T-helper 17 cell (primary cell): Measurements from ENCODE around the gene SND1. TPM values are rescaled to one million over a fixed set of nuclear protein-coding genes. Genes with fewer than 3 reads are reported as not detected.

Experiments used
- ATAC-seq: fragments of 150-1000 bp; cut with Tn5 transposase; 2 replicates; pipeline ENCODE4 v1.10.0; 2021; ENCODE audit warnings: mild to moderate bottlenecking, moderate library complexity
- DNase-seq, 3 donors: peaks; one replicate each; pipeline versions ENCODE4 v3.0.0 to v3.0.0-alpha.2; 2020 to 2021
- H3K9me3 ChIP-seq: one replicate; pipeline ENCODE4 v1.7.0; 2013; ENCODE audit warnings: low read length, mild to moderate bottlenecking; ENCODE audit not compliant: control insufficient read depth, poor library complexity, severe bottlenecking
- H3K27ac Mint-ChIP-seq: one replicate; pipeline ENCODE4 v1.8.0; 2022; ENCODE audit warnings: mild to moderate bottlenecking, moderate library complexity, mixed read lengths
- H3K27me3 Mint-ChIP-seq: one replicate; pipeline ENCODE4 v1.8.0; 2022; ENCODE audit warnings: mixed read lengths
- H3K36me3 Mint-ChIP-seq: one replicate; pipeline ENCODE4 v1.8.0; 2022; ENCODE audit warnings: low read depth, mixed read lengths
- H3K4me1 Mint-ChIP-seq: one replicate; pipeline ENCODE4 v1.8.0; 2022; ENCODE audit warnings: mild to moderate bottlenecking, mixed read lengths
- H3K4me3 Mint-ChIP-seq: one replicate; pipeline ENCODE4 v1.8.0; 2022; ENCODE audit warnings: mild to moderate bottlenecking, moderate library complexity, mixed read lengths
- total RNA-seq, 4 donors: library from RNA in 2 of 4; stranded (reverse) in 2 of 4; gene quantifications; one replicate each; pipeline ENCODE4 v1.2.3 and lab custom pipeline; 2022 to 2026

Gene SND1
- total RNA-seq, 2 donors from 2014 or later, result 201 to 208 TPM

GRCh38 chr7:128020159-128020558 lies 368.2 kb downstream of the SND1 start:
- Mint-ChIP-seq H3K4me1 (peaks cover 11% of the 10 kb centered on the region), H3K27me3 (no peaks in the 10 kb centered on the region), H3K27ac (no peak overlapping the region), H3K4me3 (no peak overlapping the region), H3K36me3 (peaks cover 3% of the 10 kb centered on the region)
- DNase-seq (no peak), ATAC-seq (no peak)
- no peaks in the 10 kb centered on the region for H3K9me3 ChIP-seq

GRCh38 chr7:128021366-128021765 lies 369.4 kb downstream of the SND1 start:
- DNase-seq, result no peak
- Mint-ChIP-seq H3K4me3 (no peak overlapping the region), H3K27ac (peak overlapping the region; percentile 71), H3K36me3 (peaks cover 3% of the 10 kb centered on the region), H3K27me3 (no peaks in the 10 kb centered on the region), H3K4me1 (peaks cover 11% of the 10 kb centered on the region)
- no peaks in the 10 kb centered on the region for H3K9me3 ChIP-seq
- no peak for ATAC-seq

GRCh38 chr7:128022631-128023532 lies 370.9 kb downstream of the SND1 start:
- H3K36me3 Mint-ChIP-seq, result peaks cover 3% of the 10 kb centered on the region

GRCh38 chr7:128024151-128024550 lies 372.2 kb downstream of the SND1 start:
- no peak for DNase-seq
- no peak for ATAC-seq
- Mint-ChIP-seq H3K36me3 (peaks cover 3% of the 10 kb centered on the region), H3K4me3 (no peak overlapping the region), H3K27me3 (peaks cover 4% of the 10 kb centered on the region), H3K4me1 (peaks cover 20% of the 10 kb centered on the region), H3K27ac (no peak overlapping the region)
- no peaks in the 10 kb centered on the region for H3K9me3 ChIP-seq

More at GRCh38 chr7:128022631-128023532, 370.9 kb downstream of the SND1 start:
- ATAC-seq (no peak), DNase-seq (no peak)
- H3K4me3 Mint-ChIP-seq, result peak overlapping the region; percentile 39
- no peak overlapping the region for H3K27ac Mint-ChIP-seq
- H3K9me3 ChIP-seq, result no peaks in the 10 kb centered on the region
- peaks cover 15% of the 10 kb centered on the region for H3K4me1 Mint-ChIP-seq
- no peaks in the 10 kb centered on the region for H3K27me3 Mint-ChIP-seq

GRCh38 chr7:128025380-128025779 lies 373.4 kb downstream of the SND1 start:
- peaks cover 27% of the 10 kb centered on the region for H3K4me1 Mint-ChIP-seq
- H3K9me3 ChIP-seq, result no peaks in the 10 kb centered on the region
- no peak for DNase-seq
- ATAC-seq, result no peak
- peaks cover 6% of the 10 kb centered on the region for H3K27me3 Mint-ChIP-seq
- H3K36me3 Mint-ChIP-seq, result peaks cover 3% of the 10 kb centered on the region
- H3K27ac Mint-ChIP-seq, result no peak overlapping the region
- H3K4me3 Mint-ChIP-seq, result no peak overlapping the region

GRCh38 chr7:128025819-128026218 lies 373.8 kb downstream of the SND1 start:
- no peak overlapping the region for H3K27ac Mint-ChIP-seq
- peaks cover 28% of the 10 kb centered on the region for H3K4me1 Mint-ChIP-seq
- H3K9me3 ChIP-seq, result no peaks in the 10 kb centered on the region
- no peak for ATAC-seq
- no peak for DNase-seq
- no peak overlapping the region for H3K4me3 Mint-ChIP-seq
- peaks cover 6% of the 10 kb centered on the region for H3K27me3 Mint-ChIP-seq
- peaks cover 2% of the 10 kb centered on the region for H3K36me3 Mint-ChIP-seq

- Mint-ChIP-seq H3K27me3 (peaks cover 6% of the 10 kb centered on the region), H3K4me3 (no peak overlapping the region), H3K36me3 (no peaks in the 10 kb centered on the region), H3K27ac (no peak overlapping the region), H3K4me1 (peaks cover 25% of the 10 kb centered on the region)
- DNase-seq (no peak), ATAC-seq (no peak)
- no peaks in the 10 kb centered on the region for H3K9me3 ChIP-seq
These were observed 374.6 kb downstream of the SND1 start for GRCh38 chr7:128026551-128026950.

- Mint-ChIP-seq H3K27ac (peak overlapping the region; percentile 57), H3K27me3 (peaks cover 6% of the 10 kb centered on the region), H3K36me3 (peaks cover 2% of the 10 kb centered on the region), H3K4me3 (no peak overlapping the region), H3K4me1 (peaks cover 27% of the 10 kb centered on the region)
- H3K9me3 ChIP-seq, result no peaks in the 10 kb centered on the region
- ATAC-seq (no peak), DNase-seq (no peak)
These were observed 375.5 kb downstream of the SND1 start for GRCh38 chr7:128027485-128027980.

GRCh38 chr7:128029405-128029995 lies 377.5 kb downstream of the SND1 start:
- peak overlapping the region; percentile 51 for H3K27ac Mint-ChIP-seq
- DNase-seq (no peak), ATAC-seq (no peak)
- no peaks in the 10 kb centered on the region for H3K9me3 ChIP-seq
- H3K4me1 Mint-ChIP-seq, result peaks cover 20% of the 10 kb centered on the region
- peaks cover 2% of the 10 kb centered on the region for H3K36me3 Mint-ChIP-seq
- peaks cover 6% of the 10 kb centered on the region for H3K27me3 Mint-ChIP-seq
- peak overlapping the region; percentile 84 for H3K4me3 Mint-ChIP-seq

GRCh38 chr7:128030263-128030653 lies 378.3 kb downstream of the SND1 start:
- peak overlapping the region; percentile 84 for H3K4me3 Mint-ChIP-seq
- DNase-seq (no peak), ATAC-seq (no peak)
- H3K27ac Mint-ChIP-seq, result no peak overlapping the region
- peaks cover 20% of the 10 kb centered on the region for H3K4me1 Mint-ChIP-seq
- peaks cover 6% of the 10 kb centered on the region for H3K27me3 Mint-ChIP-seq
- H3K36me3 Mint-ChIP-seq, result peaks cover 2% of the 10 kb centered on the region
- H3K9me3 ChIP-seq, result no peaks in the 10 kb centered on the region

- DNase-seq (no peak), ATAC-seq (peak; percentile 44)
- Mint-ChIP-seq H3K27me3 (peaks cover 6% of the 10 kb centered on the region), H3K27ac (no peak within 1 kb of the TSS), H3K4me3 (peak within 1 kb of the TSS; percentile 93), H3K4me1 (peaks cover 23% of the 10 kb centered on the region), H3K36me3 (peaks cover 2% of the 10 kb centered on the region)
- H3K9me3 ChIP-seq, result no peaks in the 10 kb centered on the region
These were observed 378.9 kb downstream of the SND1 start, which contains the start of gene LRRC4 for GRCh38 chr7:128030654-128031611. Gene LRRC4, minus strand, starts transcription at chr7:128031437. Its CDS starts 797 bp downstream, at chr7:128030640.

GRCh38 chr7:128031901-128032604 lies 380.1 kb downstream of the SND1 start:
- Mint-ChIP-seq H3K4me1 (peaks cover 23% of the 10 kb centered on the region), H3K36me3 (peaks cover 2% of the 10 kb centered on the region), H3K27ac (no peak overlapping the region), H3K4me3 (peak overlapping the region; percentile 93), H3K27me3 (peaks cover 6% of the 10 kb centered on the region)
- DNase-seq, result peak in 2 of 3 donors; percentile 17 to 18
- no peaks in the 10 kb centered on the region for H3K9me3 ChIP-seq
- ATAC-seq, result peak; percentile 92
